Measurements from ENCODE around the gene SSRP1. TPM values are rescaled to one million over a fixed set of nuclear protein-coding genes. Genes with fewer than 3 reads are reported as not detected.

SSRP1 gene
- polyA plus RNA-seq, 1 donor from 2014 or later = 84.7 TPM

DNA sequence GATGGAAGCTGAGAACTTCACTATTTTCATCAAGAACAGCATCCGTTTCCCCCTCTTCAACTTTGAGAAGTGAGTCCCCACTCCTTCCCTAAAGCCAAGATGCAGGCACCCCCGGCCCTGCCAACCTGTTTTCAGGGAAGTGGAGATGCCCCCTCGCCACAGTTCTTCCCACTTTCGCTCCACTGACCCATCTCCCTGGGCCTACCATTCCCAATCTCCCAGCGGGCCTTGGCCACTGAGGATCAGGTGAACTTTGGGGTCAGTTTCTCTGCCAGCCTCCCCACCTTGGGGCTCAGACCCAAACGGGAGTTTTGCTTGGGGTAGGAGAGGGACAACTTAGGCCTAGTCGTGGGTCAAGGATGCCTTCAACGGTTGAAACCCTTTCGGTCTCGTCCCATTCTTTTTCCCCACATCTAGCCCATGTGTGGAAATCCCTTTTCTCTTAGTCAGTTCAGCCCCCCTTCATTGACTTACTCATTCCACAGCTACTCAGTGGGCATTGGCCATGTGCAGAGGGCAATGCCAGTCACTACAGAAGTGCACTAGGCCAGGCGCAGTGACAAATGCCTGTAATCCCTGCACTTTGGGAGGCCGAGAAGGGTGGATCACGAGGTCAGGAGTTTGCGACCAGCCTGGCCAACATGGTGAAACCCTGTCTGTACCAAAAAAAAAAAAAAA, 13.1 kb upstream of the SSRP1 start:
- no peaks in the 10 kb centered on the region for H3K27me3 ChIP-seq (ENCODE audit: insufficient read depth, low read depth, low read length)
- H3F3A ChIP-seq (ENCODE audit: insufficient read depth, low read length, poor library complexity, severe bottlenecking) = no peaks in the 10 kb centered on the region
- H3K9me2 ChIP-seq (ENCODE audit: insufficient read depth, low read length) = no peaks in the 10 kb centered on the region
- H3K4me3 ChIP-seq (ENCODE audit: low read length) = no peak overlapping the region
- no peaks in the 10 kb centered on the region for H3K9me3 ChIP-seq (ENCODE audit: low read length)
- H3K79me2 ChIP-seq (replicated peaks; ENCODE audit: insufficient read depth, low read length) = no peaks in the 10 kb centered on the region
- no peak overlapping the region for H3K9ac ChIP-seq (ENCODE audit: low read length)
- H3K36me3 ChIP-seq (ENCODE audit: insufficient read depth, low read length) = no peaks in the 10 kb centered on the region
- H3K27ac ChIP-seq (ENCODE audit: low read length) = no peak overlapping the region
- no peak overlapping the region for H3K4me2 ChIP-seq (ENCODE audit: low read length)
- H2AFZ ChIP-seq (ENCODE audit: low read depth, low read length) = no peak overlapping the region
- H4K20me1 ChIP-seq (ENCODE audit: insufficient read depth) = no peaks in the 10 kb centered on the region
- TF ChIP-seq SMC3 (conservative IDR thresholded peaks at IDR 0.05; ENCODE audit: poor library complexity) (no peak), EP300 (conservative IDR thresholded peaks at IDR 0.05; ENCODE audit: poor library complexity, severe bottlenecking) (no peak)
- TF ChIP-seq, protein P1, sequence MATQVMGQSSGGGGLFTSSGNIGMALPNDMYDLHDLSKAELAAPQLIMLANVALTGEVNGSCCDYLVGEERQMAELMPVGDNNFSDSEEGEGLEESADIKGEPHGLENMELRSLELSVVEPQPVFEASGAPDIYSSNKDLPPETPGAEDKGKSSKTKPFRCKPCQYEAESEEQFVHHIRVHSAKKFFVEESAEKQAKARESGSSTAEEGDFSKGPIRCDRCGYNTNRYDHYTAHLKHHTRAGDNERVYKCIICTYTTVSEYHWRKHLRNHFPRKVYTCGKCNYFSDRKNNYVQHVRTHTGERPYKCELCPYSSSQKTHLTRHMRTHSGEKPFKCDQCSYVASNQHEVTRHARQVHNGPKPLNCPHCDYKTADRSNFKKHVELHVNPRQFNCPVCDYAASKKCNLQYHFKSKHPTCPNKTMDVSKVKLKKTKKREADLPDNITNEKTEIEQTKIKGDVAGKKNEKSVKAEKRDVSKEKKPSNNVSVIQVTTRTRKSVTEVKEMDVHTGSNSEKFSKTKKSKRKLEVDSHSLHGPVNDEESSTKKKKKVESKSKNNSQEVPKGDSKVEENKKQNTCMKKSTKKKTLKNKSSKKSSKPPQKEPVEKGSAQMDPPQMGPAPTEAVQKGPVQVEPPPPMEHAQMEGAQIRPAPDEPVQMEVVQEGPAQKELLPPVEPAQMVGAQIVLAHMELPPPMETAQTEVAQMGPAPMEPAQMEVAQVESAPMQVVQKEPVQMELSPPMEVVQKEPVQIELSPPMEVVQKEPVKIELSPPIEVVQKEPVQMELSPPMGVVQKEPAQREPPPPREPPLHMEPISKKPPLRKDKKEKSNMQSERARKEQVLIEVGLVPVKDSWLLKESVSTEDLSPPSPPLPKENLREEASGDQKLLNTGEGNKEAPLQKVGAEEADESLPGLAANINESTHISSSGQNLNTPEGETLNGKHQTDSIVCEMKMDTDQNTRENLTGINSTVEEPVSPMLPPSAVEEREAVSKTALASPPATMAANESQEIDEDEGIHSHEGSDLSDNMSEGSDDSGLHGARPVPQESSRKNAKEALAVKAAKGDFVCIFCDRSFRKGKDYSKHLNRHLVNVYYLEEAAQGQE (IDR thresholded peaks at IDR 0.05; ENCODE audit: borderline replicate concordance) = no peak

DNA sequence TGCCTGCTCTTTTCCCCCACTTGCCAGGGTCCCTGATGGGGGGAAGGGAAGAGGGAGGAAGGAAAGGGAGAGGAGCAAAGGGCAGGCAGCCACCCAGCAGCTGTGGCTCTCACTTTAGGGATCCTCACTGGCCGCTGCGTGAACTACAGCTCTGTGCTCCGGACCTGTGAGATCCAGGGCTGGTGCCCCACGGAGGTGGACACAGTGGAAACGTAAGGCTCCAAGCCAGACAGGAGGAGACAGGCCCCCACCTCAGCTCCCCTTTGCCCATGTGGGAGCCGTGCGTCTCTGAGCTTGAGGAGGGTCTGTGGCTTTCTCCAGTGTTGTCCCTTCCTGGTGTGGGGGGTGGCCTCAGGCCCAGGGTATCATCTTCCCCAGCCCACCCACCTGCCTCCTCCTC, 12.4 kb upstream of the SSRP1 start:
- H3K9me3 ChIP-seq (ENCODE audit: low read length) = no peaks in the 10 kb centered on the region
- no peak overlapping the region for H3K9ac ChIP-seq (ENCODE audit: low read length)
- no peak overlapping the region for H3K4me2 ChIP-seq (ENCODE audit: low read length)
- TF ChIP-seq RAD21 (conservative IDR thresholded peaks at IDR 0.05) = no peak
- TF ChIP-seq, protein P2, sequence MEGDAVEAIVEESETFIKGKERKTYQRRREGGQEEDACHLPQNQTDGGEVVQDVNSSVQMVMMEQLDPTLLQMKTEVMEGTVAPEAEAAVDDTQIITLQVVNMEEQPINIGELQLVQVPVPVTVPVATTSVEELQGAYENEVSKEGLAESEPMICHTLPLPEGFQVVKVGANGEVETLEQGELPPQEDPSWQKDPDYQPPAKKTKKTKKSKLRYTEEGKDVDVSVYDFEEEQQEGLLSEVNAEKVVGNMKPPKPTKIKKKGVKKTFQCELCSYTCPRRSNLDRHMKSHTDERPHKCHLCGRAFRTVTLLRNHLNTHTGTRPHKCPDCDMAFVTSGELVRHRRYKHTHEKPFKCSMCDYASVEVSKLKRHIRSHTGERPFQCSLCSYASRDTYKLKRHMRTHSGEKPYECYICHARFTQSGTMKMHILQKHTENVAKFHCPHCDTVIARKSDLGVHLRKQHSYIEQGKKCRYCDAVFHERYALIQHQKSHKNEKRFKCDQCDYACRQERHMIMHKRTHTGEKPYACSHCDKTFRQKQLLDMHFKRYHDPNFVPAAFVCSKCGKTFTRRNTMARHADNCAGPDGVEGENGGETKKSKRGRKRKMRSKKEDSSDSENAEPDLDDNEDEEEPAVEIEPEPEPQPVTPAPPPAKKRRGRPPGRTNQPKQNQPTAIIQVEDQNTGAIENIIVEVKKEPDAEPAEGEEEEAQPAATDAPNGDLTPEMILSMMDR (IDR thresholded peaks at IDR 0.05; ENCODE audit: poor library complexity, severe bottlenecking) = no peak
- no peak for TF ChIP-seq SMC3 (conservative IDR thresholded peaks at IDR 0.05; ENCODE audit: poor library complexity)
- TF ChIP-seq TAF1 (IDR thresholded peaks at IDR 0.05; ENCODE audit: low read depth) = no peak
- no peak for TF ChIP-seq EP300 (conservative IDR thresholded peaks at IDR 0.05; ENCODE audit: poor library complexity, severe bottlenecking)
- H3K4me3 ChIP-seq (ENCODE audit: low read length) = no peak overlapping the region
- no peak overlapping the region for H3K27ac ChIP-seq (ENCODE audit: low read length)
- H3K36me3 ChIP-seq (ENCODE audit: insufficient read depth, low read length) = no peaks in the 10 kb centered on the region
- H4K20me1 ChIP-seq (ENCODE audit: insufficient read depth) = no peaks in the 10 kb centered on the region
- H3F3A ChIP-seq (ENCODE audit: insufficient read depth, low read length, poor library complexity, severe bottlenecking) = no peaks in the 10 kb centered on the region
- no peaks in the 10 kb centered on the region for H3K9me2 ChIP-seq (ENCODE audit: insufficient read depth, low read length)
- no peaks in the 10 kb centered on the region for H3K27me3 ChIP-seq (ENCODE audit: insufficient read depth, low read depth, low read length)
- H2AFZ ChIP-seq (ENCODE audit: low read depth, low read length) = no peak overlapping the region
- H3K79me2 ChIP-seq (replicated peaks; ENCODE audit: insufficient read depth, low read length) = no peaks in the 10 kb centered on the region

DNA sequence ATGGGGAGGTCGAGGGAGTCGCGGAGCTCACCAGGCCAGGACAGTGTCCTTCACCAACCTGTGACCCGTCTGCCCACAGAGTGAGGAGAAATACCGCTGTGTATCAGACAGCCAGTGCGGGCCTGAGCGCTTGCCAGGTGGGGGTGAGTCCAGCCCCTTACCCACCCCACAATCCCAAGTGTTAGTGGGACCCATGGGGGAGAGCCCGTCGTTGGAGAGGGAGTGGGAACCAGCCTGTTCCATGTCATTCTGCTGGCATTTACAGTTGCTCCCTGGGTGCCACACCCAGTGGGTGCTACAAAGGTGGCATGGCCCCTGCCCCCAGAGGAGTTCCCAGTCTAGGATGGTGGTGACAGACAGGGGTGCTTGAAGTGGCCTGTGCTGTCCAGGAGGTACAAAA, 11.6 kb upstream of the SSRP1 start:
- Histone ChIP-seq H3K36me3 (ENCODE audit: insufficient read depth, low read length) (no peaks in the 10 kb centered on the region), H3K27me3 (ENCODE audit: insufficient read depth, low read depth, low read length) (no peaks in the 10 kb centered on the region), H3K27ac (ENCODE audit: low read length) (no peak overlapping the region), H3F3A (ENCODE audit: insufficient read depth, low read length, poor library complexity, severe bottlenecking) (no peaks in the 10 kb centered on the region), H3K9me3 (ENCODE audit: low read length) (no peaks in the 10 kb centered on the region), H4K20me1 (ENCODE audit: insufficient read depth) (no peaks in the 10 kb centered on the region), H3K4me2 (ENCODE audit: low read length) (no peak overlapping the region), H3K9ac (ENCODE audit: low read length) (no peak overlapping the region), H3K4me3 (ENCODE audit: low read length) (no peak overlapping the region), H2AFZ (ENCODE audit: low read depth, low read length) (no peak overlapping the region), H3K79me2 (replicated peaks; ENCODE audit: insufficient read depth, low read length) (no peaks in the 10 kb centered on the region), H3K9me2 (ENCODE audit: insufficient read depth, low read length) (no peaks in the 10 kb centered on the region)
- no peak for TF ChIP-seq SMC3 (conservative IDR thresholded peaks at IDR 0.05; ENCODE audit: poor library complexity)
- no peak for TF ChIP-seq EZH2 (IDR thresholded peaks at IDR 0.05; ENCODE audit: borderline replicate concordance, insufficient read depth, low read length, poor library complexity, severe bottlenecking)
- TF ChIP-seq, protein P1 (IDR thresholded peaks at IDR 0.05; ENCODE audit: borderline replicate concordance) = no peak
- no peak for TF ChIP-seq RAD21 (conservative IDR thresholded peaks at IDR 0.05)
- TF ChIP-seq EP300 (conservative IDR thresholded peaks at IDR 0.05; ENCODE audit: poor library complexity, severe bottlenecking) = no peak
- no peak for TF ChIP-seq POLR2AphosphoS5 (IDR thresholded peaks at IDR 0.05)
- no peak for TF ChIP-seq MXI1 (conservative IDR thresholded peaks at IDR 0.05; ENCODE audit: poor library complexity, severe bottlenecking)
- TF ChIP-seq, protein P2 (IDR thresholded peaks at IDR 0.05; ENCODE audit: poor library complexity, severe bottlenecking) = no peak
- TF ChIP-seq TAF1 (IDR thresholded peaks at IDR 0.05; ENCODE audit: low read depth) = no peak

Data from neural cell (in vitro differentiated cells).